Activated CD4-positive, CD25-positive, alpha-beta regulatory T cell treated with anti-CD3 and anti-CD28 coated beads, Interleukin-2, amount 50 U/mL, for 24 hours (primary cell): ENCODE data around the gene CALCR.
"Not testable (repeated sequence)": the region's sequence is repeated elsewhere in the genome, so short reads cannot be mapped to it uniquely, and the experiment has no call there.

Experiments
- ATAC-seq, 2 donors: fragments of 150-1000 bp; cut with Tn5 transposase; one replicate each; pipeline ENCODE4 v1.10.0; 2021; ENCODE audit warnings: mild to moderate bottlenecking in 1 of 2, moderate library complexity in 1 of 2

The CALCR gene

GRCh38 chr7:93574646-93575554, at the start of gene CALCR:
Gene CALCR (minus strand): TSS chr7:93574724. CDS start chr7:93486981, 87,743 bp downstream.
- ATAC-seq, result no peak

DNA sequence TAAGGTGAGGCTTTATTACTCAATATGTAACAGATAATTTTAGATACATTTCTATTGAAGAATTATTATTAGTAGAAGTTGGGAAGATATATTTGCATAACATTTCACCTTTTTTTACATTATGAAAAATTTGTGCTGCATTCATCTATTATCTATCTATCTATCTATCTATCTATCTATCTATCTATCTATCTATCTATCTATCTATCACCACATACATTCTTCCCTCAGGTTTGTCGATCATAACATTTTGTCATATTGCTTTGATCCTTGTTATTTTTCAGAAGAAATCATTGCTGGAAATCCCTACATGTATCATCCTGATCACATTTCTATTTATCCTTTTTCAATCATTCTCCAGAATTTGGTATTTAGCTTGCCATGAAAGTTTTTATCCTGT, 49.3 kb upstream of the CALCR start:
- ATAC-seq, result no peak

- no peak for ATAC-seq
Measured at GRCh38 chr7:93622036-93623033, 47.8 kb upstream of the CALCR start.

GRCh38 chr7:93620864-93621263, 46.3 kb upstream of the CALCR start:
- no peak for ATAC-seq

DNA sequence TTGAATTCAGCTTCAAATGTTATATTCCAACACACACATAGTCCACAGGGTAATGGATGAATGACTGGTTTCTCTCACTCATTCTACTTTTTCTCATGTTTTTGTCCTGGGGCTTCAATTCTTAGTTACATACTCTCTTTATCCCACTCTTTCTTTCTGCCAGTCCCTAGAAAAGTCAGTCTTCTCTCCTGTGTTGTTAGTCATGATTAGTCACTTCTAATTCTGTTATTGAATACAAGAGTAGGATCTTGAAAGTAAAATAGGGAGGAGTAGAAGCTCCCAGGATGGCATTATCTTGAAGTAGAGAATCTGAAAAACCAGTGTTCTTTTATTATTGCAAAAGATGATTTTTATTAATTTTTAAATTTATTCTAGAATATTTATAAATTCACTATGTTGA, 45.5 kb upstream of the CALCR start:
- no peak for ATAC-seq

DNA sequence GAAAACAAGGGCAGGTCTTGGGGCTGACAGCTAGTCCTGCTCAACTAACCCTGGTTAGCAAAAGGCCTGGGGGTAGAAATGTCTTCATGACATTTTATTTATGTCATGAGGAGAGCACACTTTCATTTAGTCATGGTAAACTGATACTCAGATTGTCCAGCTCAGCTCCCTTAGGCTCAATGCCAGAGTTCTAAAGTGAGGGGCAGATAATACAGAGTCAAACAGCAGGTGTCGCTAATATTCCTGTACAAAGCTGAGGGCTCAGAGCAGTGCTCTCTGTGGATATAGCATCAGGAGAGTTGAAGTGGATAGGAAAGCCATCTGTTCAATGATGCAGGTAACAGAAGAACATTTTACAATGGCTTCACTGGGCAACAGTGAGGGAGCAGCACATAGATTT, 26.8 kb upstream of the CALCR start:
- no peak for ATAC-seq

DNA sequence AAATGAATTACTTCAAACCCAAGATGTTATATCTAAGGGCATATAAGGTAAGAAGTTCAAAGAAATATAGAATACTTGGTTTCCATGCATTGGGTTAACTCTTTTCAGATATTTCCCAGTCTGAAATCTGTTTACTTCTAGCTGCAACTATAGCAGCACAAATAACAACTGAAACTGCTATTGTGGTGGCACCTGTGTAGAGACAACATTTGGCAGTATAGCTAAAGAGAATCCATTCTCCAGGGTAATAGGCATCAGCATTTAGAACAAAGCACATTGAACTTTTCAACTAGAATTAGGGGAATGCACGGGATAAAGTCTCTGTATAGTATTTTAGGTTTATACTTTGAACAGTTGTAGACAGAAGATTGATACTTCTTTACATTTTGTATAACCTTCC, 19.7 kb upstream of the CALCR start:
- ATAC-seq, result no peak

GRCh38 chr7:93592588-93593266, 18.2 kb upstream of the CALCR start:
- ATAC-seq, result no peak

- ATAC-seq, result not testable (repeated sequence)
Measured at GRCh38 chr7:93591224-93592050, 16.9 kb upstream of the CALCR start.

DNA sequence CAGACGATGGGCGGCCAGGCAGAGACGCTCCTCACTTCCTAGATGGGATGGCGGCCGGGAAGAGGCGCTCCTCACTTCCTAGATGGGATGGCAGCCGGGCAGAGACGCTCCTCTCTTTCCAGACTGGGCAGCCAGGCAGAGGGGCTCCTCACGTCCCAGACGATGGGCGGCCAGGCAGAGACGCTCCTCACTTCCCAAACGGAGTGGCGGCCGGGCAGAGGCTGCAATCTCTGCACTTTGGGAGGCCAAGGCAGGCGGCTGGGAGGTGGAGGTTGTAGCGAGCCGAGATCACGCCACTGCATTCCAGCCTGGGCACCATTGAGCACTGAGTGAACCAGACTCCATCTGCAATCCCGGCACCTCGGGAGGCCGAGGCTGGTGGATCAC, 11.9 kb upstream of the CALCR start:
- not testable (repeated sequence) for ATAC-seq

- not testable (repeated sequence) for ATAC-seq
Measured at GRCh38 chr7:93585694-93586478, 11.4 kb upstream of the CALCR start.

GRCh38 chr7:93579431-93579830, 4.9 kb upstream of the CALCR start:
- no peak for ATAC-seq

DNA sequence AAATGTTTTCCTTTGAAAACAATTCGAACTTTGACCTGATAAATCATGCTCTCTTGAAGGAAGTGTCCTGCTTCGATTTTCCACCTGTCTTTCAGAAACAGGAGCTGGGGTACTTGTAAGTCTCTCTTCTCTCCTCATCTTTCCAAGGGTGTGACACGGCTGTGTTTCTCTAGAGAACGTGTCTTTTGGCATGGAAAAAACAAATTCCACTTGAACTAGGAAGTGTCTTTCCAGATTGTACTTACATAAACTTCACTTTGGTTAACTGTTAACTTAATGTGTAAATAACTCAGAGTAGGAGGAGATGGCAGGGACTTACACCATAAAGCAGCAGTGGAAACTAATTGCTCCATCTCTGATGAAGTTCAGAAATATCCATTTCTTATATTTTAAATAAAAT, 4.2 kb upstream of the CALCR start:
- no peak for ATAC-seq

DNA sequence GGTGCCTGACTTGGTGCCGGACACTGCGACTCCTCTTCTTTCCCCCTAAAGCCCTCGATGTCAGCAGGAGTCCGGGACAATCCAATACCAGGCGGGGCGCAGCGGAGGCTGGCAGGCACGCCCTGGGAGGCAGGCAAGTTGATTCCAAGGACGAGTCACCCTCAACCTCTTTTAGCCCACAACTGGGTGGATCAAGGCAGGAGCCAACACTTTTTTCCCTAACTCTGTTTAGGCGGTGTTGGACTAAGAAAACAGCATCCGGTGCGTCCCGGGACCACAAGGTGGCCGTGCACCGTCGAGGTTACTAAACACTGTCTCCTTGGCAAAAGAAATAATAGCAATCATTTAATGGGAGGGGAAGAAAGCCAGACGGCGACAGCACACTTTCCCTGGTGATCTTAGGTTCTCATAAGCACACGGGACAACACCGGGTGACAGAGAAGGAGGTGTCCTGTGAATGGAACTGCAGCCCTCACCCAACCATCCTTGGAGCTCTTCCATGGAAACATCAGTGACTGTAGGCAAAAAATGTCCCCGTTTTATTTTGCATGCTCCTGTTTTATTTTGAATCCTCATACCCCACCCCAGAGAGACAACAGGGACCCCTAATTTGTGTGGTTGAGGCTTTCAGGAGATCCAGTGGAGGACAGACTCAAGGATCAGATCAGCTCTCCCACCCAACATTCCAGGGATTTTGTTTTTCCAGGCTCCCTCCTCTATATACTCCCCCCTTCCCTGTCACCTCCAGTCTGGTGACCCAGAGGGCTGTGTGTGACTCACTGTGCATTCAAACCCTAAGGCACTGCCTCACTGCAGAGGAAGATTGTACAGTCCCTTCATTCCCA, 1.3 kb upstream of the CALCR start:
- ATAC-seq, result no peak

- ATAC-seq, result no peak
Measured at GRCh38 chr7:93574269-93574645, 267 bp downstream of the CALCR start.

DNA sequence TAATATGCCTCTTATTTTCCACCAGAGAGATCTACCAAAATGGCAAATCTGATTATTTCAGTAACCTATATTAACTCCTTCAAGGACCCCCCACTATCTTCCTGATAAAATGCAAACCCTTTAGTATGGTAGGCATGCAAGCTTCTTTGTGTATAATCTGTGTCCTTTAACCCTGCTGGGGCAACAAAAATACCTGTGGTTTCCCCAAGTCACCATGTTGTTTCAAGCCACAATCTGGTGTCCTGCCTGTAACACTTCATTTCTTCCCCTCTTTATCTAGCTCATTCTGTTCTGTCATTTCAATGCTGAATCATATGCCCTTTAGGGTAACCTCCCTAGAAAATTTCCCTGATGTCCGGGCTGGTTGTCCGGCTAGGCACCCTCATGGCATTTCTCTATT, 5.3 kb downstream of the CALCR start:
- ATAC-seq, result no peak

DNA sequence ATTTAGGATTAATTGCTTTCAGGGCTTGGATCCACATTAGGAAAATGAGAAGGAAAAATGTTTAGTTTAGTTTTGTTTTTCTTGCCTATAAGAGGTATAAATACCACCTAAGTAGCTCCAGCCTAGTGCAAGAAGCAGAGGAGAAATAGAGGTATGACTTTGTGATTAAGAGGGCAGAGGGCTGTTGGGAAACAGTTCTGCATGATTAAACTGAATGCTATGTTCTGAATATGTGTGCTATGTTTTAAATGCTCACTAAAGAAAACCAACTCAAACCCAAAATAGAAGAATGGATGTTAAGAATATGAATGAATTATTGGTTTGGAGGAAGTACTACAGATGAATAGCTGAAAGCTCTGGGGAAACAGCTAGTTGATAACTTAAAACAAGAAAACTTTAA, 7.6 kb downstream of the CALCR start:
- ATAC-seq, result no peak

- no peak for ATAC-seq
Measured at GRCh38 chr7:93563584-93563983, 10.9 kb downstream of the CALCR start.

- no peak for ATAC-seq
Measured at GRCh38 chr7:93562936-93563335, 11.6 kb downstream of the CALCR start.

DNA sequence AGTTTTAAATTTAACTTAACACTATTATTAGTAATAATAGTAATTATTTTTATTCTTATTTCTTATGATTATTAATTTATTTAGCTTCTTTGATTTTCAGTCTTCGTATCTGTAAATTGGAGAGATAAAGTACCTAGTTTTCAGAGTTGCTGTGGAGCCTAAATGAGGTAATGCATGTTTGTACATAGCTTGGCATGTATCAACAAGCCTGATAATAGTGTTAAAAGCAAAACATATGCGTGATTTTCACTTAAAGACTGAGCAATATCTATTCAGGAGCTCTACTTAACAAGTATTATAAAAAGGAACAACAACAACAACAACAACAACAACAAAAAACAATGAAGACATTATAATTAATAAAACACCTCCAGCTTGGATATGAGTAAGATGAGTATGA, 12.4 kb downstream of the CALCR start:
- ATAC-seq, result no peak
